Colon (tissue), 2 donors: Measurements from ENCODE around the gene NUDT5.
A peak's percentile ranks its signal among the peaks of the same experiment; 100 is the strongest.
"Not testable (repeated sequence)": the region's sequence is repeated elsewhere in the genome, so short reads cannot be mapped to it uniquely, and the experiment has no call there.

ENCODE experiments used
- FAIRE-seq: peaks from 2 replicates; lab custom pipeline; 2012; peaks lifted over from hg19 to GRCh38; lab: Jason Lieb, UNC
- donor health status: control.
- donor health status: control.

Gene NUDT5

DNA sequence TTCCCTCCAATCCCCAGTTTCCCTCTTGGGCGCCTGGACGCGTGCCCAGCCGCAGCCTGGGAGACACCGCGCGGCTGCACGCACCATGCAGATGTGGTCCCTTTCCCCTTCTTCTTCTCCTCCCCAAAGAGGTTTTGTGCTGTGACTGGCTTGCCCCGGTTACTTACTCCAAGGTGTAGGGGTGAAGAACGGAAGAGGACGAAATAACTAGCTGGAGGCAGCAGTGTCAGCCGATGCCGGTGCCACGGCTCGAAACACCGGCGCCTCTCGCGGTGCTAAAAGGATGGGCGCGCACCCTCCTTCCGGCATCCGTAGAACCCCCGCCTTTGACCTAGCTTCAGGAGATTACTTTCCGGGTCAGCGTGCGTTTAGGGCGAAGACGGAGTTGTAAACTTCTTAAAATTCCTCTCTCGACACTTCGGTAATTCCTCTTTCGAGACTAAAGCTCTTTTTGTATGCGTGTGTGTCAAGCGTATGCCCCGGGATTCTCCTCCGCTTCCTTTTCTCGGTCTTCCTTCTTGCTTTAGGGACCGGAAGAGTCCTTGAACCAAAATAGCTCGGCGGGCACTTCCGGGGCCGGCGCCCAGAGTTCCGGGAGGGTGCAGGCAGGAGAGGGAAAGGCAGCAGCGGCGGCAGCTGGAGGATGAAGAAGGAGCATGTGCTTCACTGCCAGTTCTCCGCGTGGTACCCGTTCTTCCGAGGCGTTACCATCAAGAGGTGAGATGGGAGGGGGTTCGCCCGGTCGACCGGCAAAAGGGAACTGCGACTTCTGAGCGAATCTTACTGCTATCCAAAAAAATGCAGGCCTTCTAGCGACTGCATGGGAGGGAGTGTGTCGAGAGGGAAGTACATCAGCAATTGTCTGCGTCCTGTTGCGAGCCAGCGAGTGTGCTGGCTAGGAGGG lies at the start of gene NUDT5, which contains the start of gene CDC123:
Gene NUDT5, minus strand, starts transcription at position 289 of the 904 bp plus-strand sequence. CDS start 9,600 bp downstream, outside the sequence.
Gene CDC123, plus strand, starts transcription at position 586 of the 904 bp plus-strand sequence. Its CDS starts 58 bp downstream, at position 644.
- FAIRE-seq = no peak

DNA sequence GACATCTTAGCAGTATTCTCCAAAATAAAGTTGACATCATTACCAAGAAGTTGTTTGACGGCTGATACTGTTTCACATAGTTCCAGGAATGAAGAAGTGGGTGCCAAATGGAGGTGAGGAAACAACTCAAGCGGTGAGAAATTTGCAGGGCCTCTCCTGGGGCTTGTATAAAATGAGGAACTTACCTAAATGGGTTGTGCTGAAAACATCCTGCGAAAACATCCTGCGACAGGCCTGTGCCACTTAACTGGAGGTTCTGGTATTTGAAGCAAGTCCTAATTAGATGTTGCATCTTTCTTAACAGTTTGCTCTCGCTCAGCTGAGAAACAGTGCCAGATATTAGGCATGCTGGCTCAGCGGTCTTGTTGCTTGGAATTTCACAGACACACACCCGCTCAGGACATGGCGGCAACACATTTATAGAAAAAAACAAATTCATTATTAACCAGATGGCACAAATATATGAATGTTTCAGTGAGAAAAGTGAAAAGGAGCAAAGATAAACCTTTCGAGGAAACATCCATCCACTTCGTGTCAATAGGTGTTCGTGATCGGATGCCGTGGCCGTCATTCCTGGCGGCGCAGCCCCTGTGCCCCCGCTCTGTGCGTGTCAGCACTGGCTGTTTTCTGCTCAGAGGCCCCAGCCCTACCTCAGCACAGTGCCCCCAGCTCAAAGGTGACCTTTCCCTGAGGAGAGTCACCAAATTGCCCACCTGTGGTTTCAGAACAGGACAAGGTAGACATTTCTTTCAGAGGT lies 48.4 kb upstream of the NUDT5 start:
- FAIRE-seq = no peak

DNA sequence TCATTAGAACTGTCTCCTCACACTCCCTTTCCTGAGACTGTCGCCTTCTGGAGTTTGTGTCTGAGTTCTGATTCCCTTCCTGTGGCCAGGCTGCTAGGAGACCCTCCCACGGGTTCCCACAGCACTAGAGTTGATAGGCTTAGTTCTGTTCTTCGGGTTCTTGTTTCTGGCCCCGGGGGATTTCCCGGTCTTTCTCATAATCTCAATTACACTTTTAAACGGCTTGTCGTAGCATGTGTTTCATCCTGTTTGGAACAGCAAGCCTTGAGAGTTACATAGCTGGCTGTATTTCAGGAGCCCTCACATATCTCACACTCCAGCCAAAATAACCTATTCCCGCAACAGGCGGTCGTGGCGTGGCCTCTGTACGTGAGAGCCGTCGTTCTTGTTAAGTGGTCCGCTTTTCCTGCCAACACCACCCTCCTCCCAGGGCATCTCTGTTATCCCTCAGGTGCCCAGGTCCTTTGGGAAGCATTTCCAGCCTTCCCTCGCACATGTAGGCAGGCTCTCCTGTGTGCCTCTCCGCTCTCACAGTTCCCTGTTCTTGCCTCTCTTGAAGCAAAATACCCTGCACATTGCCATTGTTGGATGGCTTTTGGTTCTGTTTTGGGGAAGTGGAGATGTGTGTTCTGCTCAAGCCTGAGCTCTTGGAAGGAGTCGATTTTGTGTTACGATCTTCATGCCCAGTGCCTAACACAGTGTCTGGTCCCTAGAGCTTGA lies 46.3 kb upstream of the NUDT5 start:
- FAIRE-seq = no peak

DNA sequence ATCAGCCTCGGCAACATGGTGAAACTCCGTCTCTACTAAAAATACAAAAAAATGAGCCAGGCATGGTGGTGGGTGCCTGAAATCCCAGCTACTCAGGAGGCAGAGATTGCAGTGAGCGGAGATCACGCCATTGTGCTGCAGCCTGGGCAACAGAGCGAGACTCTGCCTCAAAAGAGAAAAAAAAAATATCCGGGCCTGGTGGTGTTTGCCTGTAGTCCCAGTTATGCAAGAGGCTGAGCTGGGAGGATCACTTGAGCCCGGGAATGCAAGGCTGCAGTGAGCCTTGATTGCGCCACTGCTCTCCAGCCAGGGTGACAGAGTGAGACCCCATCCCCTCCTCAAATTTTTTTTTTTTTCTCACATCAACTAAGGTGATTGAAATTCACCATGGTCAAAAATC lies 43.1 kb upstream of the NUDT5 start:
- FAIRE-seq = no peak

DNA sequence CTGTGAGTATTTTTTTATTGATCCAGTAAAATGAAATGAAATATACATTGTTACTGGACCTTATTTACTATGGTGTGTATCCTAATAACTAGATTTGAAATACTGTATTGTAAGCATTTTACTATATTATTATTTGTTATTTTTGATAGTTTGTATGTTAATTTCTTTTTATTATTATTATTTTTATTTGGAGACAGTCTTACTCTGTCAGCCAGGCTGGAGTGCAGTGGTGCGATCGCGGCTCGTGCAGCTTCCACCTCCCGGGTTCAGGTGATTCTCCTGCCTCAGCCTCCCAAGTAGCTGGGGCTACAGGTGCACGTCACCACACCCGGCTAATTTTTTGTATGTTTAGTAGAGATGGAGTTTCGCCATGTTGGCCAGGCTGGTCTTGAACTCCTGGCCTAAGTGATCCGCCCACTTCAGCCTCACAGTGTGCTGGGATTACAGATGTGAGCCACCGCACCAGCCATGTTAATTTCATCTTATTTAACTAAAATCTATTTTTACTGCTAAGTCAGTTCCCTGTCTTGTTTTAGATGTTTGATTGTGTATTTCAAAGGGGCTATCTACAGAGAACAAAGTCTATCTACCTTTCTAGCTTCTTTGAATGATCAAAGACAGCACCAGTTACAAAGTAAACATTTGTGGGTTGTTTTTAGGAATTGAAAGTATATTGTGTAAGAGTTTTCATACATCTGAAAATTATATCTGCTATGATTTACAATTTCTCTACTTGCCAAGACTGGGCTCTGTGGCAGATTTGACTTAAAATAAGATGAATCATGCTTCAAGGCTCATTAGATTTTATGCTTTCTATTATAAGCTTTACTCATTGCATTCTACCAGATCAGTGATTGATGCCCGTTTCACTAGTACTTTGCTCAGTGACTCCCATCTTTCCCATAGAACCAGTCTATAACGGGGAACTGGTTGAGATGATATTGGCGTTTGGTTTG lies 41.9 kb upstream of the NUDT5 start:
- FAIRE-seq = no peak

DNA sequence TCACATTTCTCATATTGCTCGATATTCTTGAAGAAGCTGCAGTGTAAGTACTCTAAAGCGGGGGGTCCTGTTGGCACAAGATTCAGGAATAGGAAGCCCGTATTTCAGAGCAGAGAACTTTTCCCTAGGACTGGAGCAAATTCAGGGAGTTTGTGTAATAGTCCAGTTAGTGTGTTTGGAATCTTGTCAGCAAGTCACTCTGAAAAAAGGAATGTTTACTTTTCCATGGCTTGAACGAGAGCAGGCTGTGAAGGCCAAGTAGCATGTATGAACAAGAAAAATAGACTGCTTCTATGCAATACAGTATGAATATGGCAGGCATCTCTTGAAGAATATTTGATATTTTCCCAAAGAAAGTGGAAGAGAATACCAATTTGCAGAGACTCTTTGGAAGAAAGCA lies 40.1 kb upstream of the NUDT5 start:
- FAIRE-seq = no peak

DNA sequence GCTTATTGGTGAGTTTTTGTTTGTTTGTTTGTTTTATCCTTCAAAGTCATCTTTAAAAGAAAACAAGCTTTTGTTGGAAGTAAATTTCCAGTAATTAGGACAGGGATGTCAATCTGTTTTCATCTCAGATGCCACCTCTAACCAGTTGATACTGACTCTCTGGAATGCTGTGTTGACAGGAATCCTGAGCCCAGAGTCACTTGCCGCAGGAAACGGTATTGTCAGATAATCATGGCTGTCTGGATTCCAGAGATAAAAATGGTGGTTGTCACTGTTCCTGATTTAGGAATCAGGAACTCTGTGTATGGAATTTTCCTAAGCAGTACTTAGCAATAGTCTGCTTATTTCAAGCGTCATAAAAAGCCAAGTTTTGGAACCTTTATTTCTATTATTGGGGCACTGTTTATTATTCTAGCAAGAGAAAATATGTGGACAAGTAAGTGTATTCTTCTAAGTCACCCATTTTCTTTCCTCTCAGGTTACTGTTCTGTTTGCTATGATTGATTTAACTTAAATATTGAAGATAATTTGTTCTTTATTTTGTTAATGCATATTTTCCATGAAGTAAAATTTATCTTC lies 39.5 kb upstream of the NUDT5 start:
- no peak for FAIRE-seq

DNA sequence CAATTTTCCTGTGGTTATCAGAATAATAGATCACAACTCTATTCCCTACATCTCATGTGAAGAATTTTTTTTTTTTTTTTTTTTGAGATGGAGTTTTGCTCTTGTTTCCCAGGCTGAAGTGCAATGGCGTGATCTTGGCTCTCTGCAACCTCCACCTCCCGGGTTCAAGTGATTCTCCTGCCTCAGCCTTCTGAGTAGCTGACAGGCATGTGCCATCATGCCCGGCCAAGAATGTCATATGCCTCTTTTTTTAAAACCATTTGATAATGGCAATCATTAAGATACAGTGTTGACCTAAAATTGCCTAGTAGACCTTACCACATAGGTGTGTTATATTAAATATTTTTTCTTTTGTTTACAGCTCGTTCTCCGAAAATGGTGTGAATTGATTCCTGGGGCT lies 39.0 kb upstream of the NUDT5 start:
- FAIRE-seq = not testable (repeated sequence)

DNA sequence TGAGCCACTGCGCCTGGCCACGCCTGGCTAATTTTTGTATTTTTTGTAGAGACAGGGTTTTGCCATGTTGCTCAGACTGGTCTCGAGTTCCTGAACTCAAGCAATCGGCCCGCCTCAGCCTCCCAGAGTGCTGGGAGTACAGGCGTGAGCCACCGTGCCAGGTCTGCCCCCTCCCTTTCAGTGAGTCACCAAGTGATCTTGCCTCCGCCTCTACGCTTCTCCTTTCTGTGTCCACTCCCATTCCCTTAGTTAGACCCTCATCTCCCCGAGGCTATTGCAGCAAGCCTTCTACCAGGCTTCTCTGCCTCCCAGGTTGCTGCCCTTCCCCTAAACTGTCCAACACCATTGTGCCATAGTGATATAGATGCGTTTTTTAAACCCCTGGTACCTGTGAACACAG lies 33.2 kb upstream of the NUDT5 start:
- no peak for FAIRE-seq

DNA sequence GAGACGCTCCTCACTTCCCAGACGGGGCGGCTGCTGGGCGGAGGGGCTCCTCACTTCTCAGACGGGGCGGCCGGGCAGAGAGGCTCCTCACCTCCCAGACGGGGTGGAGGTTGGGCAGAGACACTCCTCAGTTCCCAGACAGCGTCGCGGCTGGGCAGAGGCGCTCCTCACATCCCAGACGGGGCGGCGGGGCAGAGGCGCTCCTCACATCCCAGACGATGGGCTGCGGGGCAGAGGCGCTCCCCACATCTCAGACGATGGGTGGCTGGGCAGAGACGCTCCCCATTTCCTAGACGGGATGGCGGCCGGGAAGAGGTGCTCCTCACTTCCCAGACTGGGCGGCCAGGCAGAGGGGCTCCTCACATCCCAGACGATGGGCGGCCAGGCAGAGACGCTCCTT lies 30.7 kb upstream of the NUDT5 start:
- not testable (repeated sequence) for FAIRE-seq

DNA sequence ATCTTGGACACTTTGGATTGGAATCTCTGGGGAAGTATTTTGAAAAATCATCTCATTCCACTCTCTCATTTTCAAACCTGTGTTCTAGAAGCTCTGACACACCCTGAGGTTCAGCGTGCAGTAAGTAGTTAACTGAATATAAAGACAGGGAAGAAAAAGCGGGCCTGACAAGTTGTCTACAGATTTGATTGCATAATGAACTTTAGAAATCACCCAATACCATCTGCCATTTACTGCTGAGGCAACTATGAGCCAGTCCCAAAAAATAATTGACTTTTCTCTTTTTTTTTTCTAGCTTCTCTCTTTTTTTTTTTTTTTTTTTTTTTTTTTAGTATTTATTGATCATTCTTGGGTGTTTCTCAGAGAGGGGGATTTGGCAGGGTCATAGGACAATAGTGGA lies 29.8 kb upstream of the NUDT5 start:
- FAIRE-seq = no peak

DNA sequence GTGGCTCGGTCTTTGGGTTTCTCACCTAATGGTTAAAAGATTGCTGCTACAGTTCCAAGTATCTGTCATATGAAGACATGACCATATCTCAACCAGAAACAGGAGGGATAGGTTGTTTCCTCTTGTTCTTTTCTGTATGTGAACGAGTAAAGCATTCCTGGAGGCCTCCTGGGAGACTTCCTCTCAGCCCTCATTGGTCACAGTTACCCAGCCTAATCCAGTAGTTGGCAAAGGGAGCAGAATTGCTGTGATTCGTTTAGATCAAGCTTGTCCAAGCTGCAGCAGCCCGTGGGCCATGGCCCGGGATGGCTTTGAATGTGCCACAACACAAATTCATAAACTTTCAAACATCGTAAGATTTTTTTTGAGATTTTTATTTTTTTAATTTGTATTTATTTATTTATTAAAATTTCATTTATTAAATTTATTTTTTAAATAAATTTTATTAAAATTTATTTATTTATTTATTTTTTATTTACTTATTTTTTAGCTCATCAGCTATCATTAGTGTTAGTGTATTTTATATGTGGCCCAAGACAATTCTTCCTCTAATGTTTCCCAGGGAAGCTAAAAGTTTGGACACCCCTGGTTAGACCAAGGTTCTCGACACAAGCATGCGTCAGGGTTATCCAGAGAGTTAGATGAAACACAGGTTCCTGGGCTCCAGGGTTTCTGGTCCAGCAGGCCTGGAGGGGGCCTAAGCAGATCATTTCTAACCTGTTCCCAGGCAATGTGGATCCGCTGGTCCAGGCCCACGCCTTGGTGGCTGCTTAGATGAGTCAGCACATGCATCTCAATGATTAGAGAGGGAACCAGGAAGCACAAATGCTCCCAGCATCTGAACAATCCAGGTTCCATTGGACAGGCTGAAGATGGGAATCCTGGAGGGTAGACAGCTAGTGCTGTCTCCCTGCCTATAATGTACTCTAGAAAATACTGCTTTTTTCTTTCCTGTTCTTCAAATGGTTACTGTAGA lies 25.9 kb upstream of the NUDT5 start:
- FAIRE-seq = no peak

DNA sequence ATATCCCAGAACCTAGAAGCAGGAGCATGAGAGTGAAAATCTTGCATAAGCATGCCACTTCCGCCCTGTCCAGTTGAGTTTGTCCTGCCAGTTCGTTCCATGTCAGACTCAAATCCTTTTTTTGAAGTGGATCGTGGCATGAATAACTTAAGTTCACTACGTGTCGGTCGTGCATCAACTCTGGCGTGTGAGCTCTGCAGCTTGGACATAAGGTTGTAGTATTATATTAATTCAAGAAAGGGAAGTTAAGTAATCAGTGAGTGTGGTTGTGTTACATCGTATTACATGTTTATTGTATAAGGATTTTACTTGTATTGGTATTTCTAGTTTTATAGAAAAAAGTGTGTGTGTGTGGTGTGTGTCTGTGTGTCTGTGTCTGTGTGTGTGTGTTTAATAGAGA lies 23.3 kb upstream of the NUDT5 start:
- no peak for FAIRE-seq

DNA sequence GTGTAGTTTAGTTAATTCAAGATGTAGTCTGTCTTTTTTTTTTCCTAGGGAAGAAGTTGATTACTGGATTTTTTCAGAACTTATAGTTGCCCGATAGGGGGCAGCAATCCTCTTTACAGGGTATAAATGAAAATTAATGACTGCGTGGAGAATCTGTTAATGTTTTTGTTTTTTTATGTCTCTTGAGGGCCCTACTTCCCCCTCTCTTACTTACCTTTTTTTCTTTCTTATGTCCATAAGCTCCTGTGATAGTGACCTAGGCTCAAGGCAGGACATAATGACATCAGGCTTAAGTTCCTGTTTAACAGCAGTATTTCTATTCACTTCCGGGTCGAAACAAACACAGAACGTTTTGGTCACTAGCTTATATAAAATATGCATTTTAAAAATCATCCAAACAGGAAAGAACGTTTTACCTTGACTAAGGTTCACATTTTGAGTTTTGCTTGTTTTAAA lies 19.1 kb upstream of the NUDT5 start:
- peak; percentile 69 for FAIRE-seq

DNA sequence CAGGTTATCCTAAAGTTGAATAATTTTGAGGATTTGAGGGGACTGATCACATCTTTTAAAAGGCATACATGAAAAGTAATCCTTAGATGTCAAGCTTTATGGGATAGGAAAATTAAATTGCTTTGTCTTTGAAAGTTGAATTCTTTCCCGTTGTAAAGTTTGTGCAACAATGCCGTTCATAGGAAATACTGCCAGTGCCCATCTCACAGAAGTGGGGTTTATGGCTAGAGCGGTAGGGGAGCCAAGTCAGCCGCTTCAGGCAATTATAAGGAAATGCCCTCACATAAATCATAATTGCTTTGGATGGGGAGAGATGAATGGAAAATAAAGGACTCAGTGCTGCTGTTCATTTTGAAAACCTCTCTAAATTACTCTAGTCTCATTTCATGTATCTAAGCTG lies 18.4 kb upstream of the NUDT5 start:
- no peak for FAIRE-seq

DNA sequence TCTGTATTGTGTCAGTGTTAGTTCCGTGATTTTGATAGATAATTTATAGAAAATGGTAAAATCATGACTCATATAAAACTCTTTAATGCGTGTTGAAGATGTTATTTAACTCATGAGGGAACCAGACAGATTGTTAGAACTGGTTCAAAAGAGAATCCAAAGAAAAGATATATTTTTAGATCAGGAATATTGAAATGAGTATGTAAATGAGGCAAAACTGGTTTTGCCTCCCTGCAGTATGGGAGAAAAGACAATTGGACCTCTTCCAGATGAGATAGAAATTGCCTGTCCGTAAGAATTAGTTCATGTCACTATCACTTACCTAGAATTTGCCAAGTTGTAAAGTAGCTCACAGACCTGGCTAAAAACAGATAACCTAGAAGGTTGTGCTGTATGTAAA lies 17.9 kb upstream of the NUDT5 start:
- no peak for FAIRE-seq

DNA sequence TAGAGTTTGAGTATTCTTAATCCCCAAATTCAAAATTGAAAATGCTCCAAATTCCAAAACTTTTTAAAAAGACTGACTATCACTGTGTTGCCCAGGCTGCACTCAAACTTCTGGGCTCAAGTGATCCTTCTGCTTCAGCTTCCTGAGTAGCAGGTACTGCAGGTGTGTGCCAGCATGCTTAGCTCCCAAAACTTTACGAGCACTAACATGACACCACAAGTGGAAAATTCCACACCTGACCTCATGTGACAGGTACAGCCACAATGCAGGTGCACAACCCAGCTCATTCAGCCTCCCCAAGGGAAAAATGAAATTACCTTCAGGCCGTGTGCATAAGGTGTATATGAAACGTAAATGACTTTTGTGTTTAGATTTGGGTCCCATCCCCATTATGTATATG lies 16.8 kb upstream of the NUDT5 start:
- FAIRE-seq = no peak

DNA sequence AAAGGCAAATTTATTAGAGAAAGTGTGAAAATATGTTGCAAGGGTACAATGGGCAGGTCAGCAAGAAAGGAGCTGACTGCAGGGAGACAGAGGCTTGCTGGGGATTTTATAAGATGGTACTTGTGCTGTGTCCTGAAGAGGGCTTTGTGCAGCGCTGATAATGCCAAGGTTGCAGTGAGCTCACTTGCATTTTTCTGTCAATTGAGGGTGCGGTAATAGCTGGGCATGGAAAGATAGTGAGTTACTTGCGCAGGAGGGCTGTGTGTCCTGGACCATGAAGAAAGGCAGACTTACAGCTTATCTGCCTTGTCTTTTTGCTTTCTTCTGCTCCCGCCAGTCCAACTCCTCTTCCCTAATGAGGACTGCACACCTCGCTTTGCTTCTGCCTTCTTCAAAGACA lies 12.8 kb upstream of the NUDT5 start:
- FAIRE-seq = no peak

DNA sequence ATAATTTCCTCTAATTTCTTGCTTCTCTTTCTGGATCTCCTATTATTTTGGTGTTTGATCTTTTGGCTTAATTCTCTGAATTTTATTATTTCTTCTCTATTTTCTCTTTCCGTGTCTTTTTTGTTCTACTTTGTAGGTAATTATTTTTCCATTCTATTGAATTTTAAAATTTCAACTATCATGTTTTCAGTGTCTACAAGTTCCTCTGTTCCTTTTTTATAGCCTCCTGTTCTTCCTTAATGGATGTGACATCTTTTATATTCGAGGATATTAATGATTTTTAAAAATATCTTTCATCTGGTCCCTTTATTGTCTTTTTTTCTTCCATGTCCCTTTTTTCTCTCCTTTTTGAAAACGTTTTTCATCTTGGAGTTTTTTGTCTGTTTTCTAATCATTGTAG lies 11.4 kb upstream of the NUDT5 start:
- no peak for FAIRE-seq

DNA sequence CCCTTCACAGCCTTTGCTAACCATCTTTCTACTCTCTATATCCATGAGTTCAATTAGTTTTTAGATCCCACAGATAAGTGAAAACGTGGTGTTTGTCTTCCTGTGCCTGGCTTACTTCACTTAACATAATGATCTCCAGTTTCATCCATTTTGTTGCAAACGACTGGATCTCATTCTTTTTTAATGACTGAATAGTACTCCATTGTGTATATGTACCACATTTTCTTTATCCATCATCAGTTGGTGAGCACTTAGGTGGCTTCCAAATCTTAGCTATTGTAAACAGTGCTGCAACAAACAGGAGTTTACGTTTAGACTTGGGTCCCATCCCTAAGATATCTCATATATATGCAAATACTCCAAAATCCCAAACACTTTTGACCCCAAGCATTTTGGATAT lies 9.4 kb upstream of the NUDT5 start:
- no peak for FAIRE-seq
